GM12878 (cell line): ENCODE data around the gene C9orf78.

ENCODE experiments used
- EGR1 ChIP-seq, 2 experiments: IDR thresholded peaks; 1 replicate in 1 of 2; 2 replicates in 1 of 2; pipeline ENCODE4 v1.6.1; 2011 to 2012; ENCODE audit warnings: low read depth in 2 of 2, low read length in 2 of 2, borderline replicate concordance in 1 of 2, mild to moderate bottlenecking in 1 of 2, moderate library complexity in 1 of 2
- SMAD1 ChIP-seq: fragments of 450-650 bp; IDR thresholded peaks from 2 replicates; pipeline ENCODE4 v1.6.1; 2018; ENCODE audit warnings: mild to moderate bottlenecking, low read depth; ENCODE audit not compliant: partially characterized antibody
- SPI1 ChIP-seq: IDR thresholded peaks from 2 replicates; pipeline ENCODE4 v1.6.1; 2011; ENCODE audit warnings: low read depth, mild to moderate bottlenecking, low read length, moderate library complexity, borderline replicate concordance; ENCODE audit not compliant: insufficient read depth
- YY1 ChIP-seq: IDR thresholded peaks from 2 replicates; pipeline ENCODE4 v1.6.1; 2011; ENCODE audit warnings: low read depth, mild to moderate bottlenecking, low read length
- TF ChIP-seq, protein P1 (sequence below), 3 experiments: IDR thresholded peaks in 2 of 3; conservative IDR thresholded peaks in 1 of 3; 2 replicates each; pipeline ENCODE4 v1.5.1; 2011; ENCODE audit warnings: low read depth in 3 of 3, low read length in 3 of 3, mild to moderate bottlenecking in 3 of 3, control low read depth in 2 of 3, moderate library complexity in 2 of 3, inconsistent platforms in 1 of 3, mixed read lengths in 1 of 3; ENCODE audit not compliant: control insufficient read depth in 2 of 3, insufficient read depth in 1 of 3; ENCODE audit errors: extremely low read depth in 1 of 3

- no peak for TF ChIP-seq EGR1 (IDR thresholded peaks at IDR 0.05; ENCODE audit: borderline replicate concordance in 1 of 2, low read depth in 2 of 2, low read length in 2 of 2)
- TF ChIP-seq, protein P1, sequence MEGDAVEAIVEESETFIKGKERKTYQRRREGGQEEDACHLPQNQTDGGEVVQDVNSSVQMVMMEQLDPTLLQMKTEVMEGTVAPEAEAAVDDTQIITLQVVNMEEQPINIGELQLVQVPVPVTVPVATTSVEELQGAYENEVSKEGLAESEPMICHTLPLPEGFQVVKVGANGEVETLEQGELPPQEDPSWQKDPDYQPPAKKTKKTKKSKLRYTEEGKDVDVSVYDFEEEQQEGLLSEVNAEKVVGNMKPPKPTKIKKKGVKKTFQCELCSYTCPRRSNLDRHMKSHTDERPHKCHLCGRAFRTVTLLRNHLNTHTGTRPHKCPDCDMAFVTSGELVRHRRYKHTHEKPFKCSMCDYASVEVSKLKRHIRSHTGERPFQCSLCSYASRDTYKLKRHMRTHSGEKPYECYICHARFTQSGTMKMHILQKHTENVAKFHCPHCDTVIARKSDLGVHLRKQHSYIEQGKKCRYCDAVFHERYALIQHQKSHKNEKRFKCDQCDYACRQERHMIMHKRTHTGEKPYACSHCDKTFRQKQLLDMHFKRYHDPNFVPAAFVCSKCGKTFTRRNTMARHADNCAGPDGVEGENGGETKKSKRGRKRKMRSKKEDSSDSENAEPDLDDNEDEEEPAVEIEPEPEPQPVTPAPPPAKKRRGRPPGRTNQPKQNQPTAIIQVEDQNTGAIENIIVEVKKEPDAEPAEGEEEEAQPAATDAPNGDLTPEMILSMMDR (IDR thresholded peaks at IDR 0.05 in 2 of 3, conservative IDR thresholded peaks at IDR 0.05 in 1 of 3; ENCODE audit: control insufficient read depth in 2 of 3, extremely low read depth in 1 of 3, insufficient read depth in 1 of 3, low read depth in 3 of 3, low read length in 3 of 3) = no peak
- no peak for TF ChIP-seq SPI1
- TF ChIP-seq YY1 = no peak
- TF ChIP-seq SMAD1 = no peak
Observed at GRCh38 chr9:129803676-129804060, 31.4 kb downstream of the C9orf78 start.
